Spleen (tissue), 11 donors: ENCODE results near the gene EDNRA. TPM values are rescaled to one million over a fixed set of nuclear protein-coding genes. Genes with fewer than 3 reads are reported as not detected.

Experiments
- DNase-seq: peaks from one replicate; pipeline ENCODE4 v3.0.0-alpha.2; 2020
- H3K27ac ChIP-seq, 8 donors: fragments of 200-600 bp; sonication (generic) in 7 of 8; 1 replicate in 4 of 8; 2 replicates in 4 of 8; pipeline versions ENCODE4 v1.5.0 to v1.8.0; 2016 to 2021; ENCODE audit warnings: inconsistent platforms in 4 of 8, mild to moderate bottlenecking in 4 of 8, moderate library complexity in 1 of 8
- H3K27me3 ChIP-seq, 7 donors: fragments of 200-600 bp; sonication (generic) in 6 of 7; replicated peaks in 1 of 7; 1 replicate in 4 of 7; 2 replicates in 3 of 7; pipeline versions ENCODE4 v1.5.0 to v1.8.0; 2016 to 2021; ENCODE audit warnings: inconsistent platforms in 3 of 7, mild to moderate bottlenecking in 1 of 7
- H3K36me3 ChIP-seq, 6 donors: fragments of 200-600 bp; sonication (generic) in 5 of 6; 1 replicate in 4 of 6; 2 replicates in 2 of 6; pipeline versions ENCODE4 v1.5.0 to v1.8.0; 2016 to 2021; ENCODE audit warnings: inconsistent platforms in 2 of 6
- H3K4me1 ChIP-seq, 6 donors: fragments of 200-600 bp; sonication (generic) in 5 of 6; 1 replicate in 3 of 6; 2 replicates in 3 of 6; pipeline versions ENCODE4 v1.5.0 to v1.8.0; 2016 to 2021; ENCODE audit warnings: inconsistent platforms in 3 of 6
- H3K4me3 ChIP-seq, 8 donors: fragments of 200-600 bp; sonication (generic) in 7 of 8; 1 replicate in 4 of 8; 2 replicates in 4 of 8; pipeline versions ENCODE4 v1.5.0 to v1.8.0; 2016 to 2021; ENCODE audit warnings: inconsistent platforms in 4 of 8, mild to moderate bottlenecking in 4 of 8, moderate library complexity in 2 of 8
- H3K9me3 ChIP-seq, 8 donors: fragments of 200-600 bp; sonication (generic) in 7 of 8; 1 replicate in 4 of 8; 2 replicates in 4 of 8; pipeline versions ENCODE4 v1.5.0 to v1.8.0; 2016 to 2021; ENCODE audit warnings: inconsistent platforms in 4 of 8
- POLR2A ChIP-seq, 3 donors: fragments of 450-650 bp; IDR thresholded peaks; one replicate each; pipeline ENCODE4 v1.5.1; 2017; ENCODE audit warnings: antibody characterized with exemption in 3 of 3, mild to moderate bottlenecking in 1 of 3
- POLR2AphosphoS5 ChIP-seq, 3 donors: sonication (generic); formaldehyde crosslinking; IDR thresholded peaks; one replicate each; pipeline ENCODE4 v1.5.1; 2017; ENCODE audit warnings: antibody characterized with exemption in 3 of 3
- WGBS, 5 donors: extraction: QIAGEN DNeasy Blood & Tissue Kit in 3 of 5; methylation state at CpG; one replicate each; pipeline versions ENCODE4 v1.1.5 to v1.1.7; 2013 to 2018; 5-methylcytosine and 5-hydroxymethylcytosine counted together
- intact Hi-C: fragments of 100-400 bp; cut with DNase I; formaldehyde crosslinking; loops from one replicate; pipeline ENCODE4 v1.15.0; 2023; ENCODE audit warnings: low total_unique reads
- polyA plus RNA-seq, 3 donors: library from polyadenylated mRNA; stranded (reverse); fragments of 200-250 nt; gene quantifications; one replicate each; pipeline ENCODE4 v1.2.1, GENCODE V29; 2013
- total RNA-seq, 7 donors: library from RNA; depleted of rRNA in 3 of 7; stranded (reverse); fragments of >200 nt in 3 of 7; fragmentation: NEBNext Ultra II Directional in 4 of 7; extraction: Animal tissue kit (Norgen Biotek cat#: 25700) in 4 of 7; gene quantifications; one replicate each; pipeline versions ENCODE4 v1.1.0 to v1.2.1, GENCODE V29; 2016 to 2021
- TF ChIP-seq, protein P1 (sequence below), 11 experiments: fragments of 200-600 bp in 7 of 11; fragments of 450-650 bp in 4 of 11; sonication (generic) in 4 of 11; IDR thresholded peaks in 8 of 11; conservative IDR thresholded peaks in 3 of 11; 1 replicate in 7 of 11; 2 replicates in 4 of 11; pipeline versions ENCODE4 v1.4.0 to v1.8.0; 2016 to 2021; ENCODE audit warnings: antibody characterized with exemption in 11 of 11, inconsistent platforms in 4 of 11, mild to moderate bottlenecking in 1 of 11
- donor health status: healthy with polysubstance abuse.
- donor health status: DM: no; HTN: no; CAD: no; lungs with moderate emphysema.
- donor health status: DM: no; HTN: no; CAD: no.
- donor health status: Bipolar disorder and iron deficiency.
- donor health status: healthy.
- donor health status: DM: no; HTN: no; CAD: no.
- donor health status: DM: yes; HTN: yes; CAD: no.

Gene EDNRA
- total and polyA plus RNA-seq, 10 donors, result 1.0 to 21.4 (median 8.7) TPM

DNA sequence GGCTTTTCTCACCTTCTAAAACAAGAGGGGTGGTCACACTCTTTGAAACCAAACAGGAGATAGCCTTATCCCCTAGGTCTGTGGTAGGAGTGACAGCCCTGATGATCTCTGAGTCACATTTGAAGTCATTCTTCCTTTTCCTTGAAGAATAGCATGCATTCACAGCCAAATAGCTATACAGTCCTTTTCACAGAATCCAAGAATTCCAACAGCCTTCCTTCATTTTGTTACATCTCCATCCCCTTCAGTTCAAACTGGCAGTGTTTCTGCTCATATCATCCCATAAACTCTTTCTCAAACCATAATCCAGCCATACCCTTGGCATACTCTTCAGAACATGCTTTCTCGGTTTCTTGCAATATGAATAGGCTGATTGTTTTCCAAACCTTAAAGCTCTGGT is 103.0 kb downstream of the EDNRA start:
- DNase-seq, result no peak
- intact Hi-C loops, result no loop called here
- H3K4me3 ChIP-seq, result no peak overlapping the region
- H3K4me1 ChIP-seq, result peaks cover 0 to under 1% (median 0%) of the 10 kb centered on the region in 6 donors
- H3K27me3 ChIP-seq, result peaks cover 0 to 7% (median 0%) of the 10 kb centered on the region in 7 donors
- H3K9me3 ChIP-seq, result peaks cover 0 to 16% (median 10%) of the 10 kb centered on the region in 8 donors
- WGBS, 5 donors, result 81 to 100% (median 83%) methylated on average over 1 of the region's 1 CpG
- no peaks in the 10 kb centered on the region for H3K36me3 ChIP-seq
- TF ChIP-seq POLR2AphosphoS5 (IDR thresholded peaks at IDR 0.05) (no peak), POLR2A (IDR thresholded peaks at IDR 0.05) (no peak)
- TF ChIP-seq, protein P1, sequence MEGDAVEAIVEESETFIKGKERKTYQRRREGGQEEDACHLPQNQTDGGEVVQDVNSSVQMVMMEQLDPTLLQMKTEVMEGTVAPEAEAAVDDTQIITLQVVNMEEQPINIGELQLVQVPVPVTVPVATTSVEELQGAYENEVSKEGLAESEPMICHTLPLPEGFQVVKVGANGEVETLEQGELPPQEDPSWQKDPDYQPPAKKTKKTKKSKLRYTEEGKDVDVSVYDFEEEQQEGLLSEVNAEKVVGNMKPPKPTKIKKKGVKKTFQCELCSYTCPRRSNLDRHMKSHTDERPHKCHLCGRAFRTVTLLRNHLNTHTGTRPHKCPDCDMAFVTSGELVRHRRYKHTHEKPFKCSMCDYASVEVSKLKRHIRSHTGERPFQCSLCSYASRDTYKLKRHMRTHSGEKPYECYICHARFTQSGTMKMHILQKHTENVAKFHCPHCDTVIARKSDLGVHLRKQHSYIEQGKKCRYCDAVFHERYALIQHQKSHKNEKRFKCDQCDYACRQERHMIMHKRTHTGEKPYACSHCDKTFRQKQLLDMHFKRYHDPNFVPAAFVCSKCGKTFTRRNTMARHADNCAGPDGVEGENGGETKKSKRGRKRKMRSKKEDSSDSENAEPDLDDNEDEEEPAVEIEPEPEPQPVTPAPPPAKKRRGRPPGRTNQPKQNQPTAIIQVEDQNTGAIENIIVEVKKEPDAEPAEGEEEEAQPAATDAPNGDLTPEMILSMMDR (IDR thresholded peaks at IDR 0.05 in 8 of 11, conservative IDR thresholded peaks at IDR 0.05 in 3 of 11), result no peak
- H3K27ac ChIP-seq, result no peak overlapping the region

DNA sequence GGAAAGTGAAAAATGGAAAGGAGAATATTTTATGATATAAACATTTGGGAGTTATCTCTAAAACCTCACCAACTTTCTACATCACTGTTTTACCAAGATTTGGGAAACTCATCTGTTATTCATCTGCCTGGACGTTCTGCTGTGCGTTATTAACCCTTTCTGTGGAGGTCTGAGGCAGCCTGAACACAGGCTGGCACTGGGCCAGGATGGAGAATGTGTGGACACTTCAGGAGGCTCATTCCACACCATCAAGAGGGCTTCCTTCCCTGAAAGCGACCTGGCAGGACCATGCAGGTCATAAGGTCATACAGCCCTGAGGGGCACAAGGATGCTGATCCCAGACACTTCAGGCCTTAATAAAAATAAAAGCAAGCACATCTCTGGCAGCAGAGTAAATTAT is 105.1 kb downstream of the EDNRA start:
- no peak overlapping the region for H3K27ac ChIP-seq

DNA sequence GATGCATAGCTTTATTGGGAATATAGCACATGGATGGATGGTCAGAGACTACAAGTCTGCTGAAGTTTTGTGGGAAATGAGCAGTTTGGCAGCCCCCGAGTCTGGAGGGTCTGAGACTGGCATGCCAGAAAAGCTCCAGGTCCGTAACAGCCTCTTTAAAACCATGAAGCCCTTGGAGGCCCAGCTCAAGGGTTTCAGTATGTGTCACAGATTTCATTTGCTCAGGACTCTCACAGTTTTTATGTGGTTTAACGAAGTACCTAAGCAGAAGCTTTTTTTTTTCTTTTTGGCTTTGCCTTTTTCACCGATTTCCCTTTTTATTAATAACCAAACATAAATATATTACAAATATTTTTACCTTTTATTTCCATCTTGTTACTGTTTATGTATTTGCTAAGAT is 105.7 kb downstream of the EDNRA start:
- TF ChIP-seq, protein P1 (IDR thresholded peaks at IDR 0.05 in 8 of 11, conservative IDR thresholded peaks at IDR 0.05 in 3 of 11), result no peak
- no peak for TF ChIP-seq POLR2AphosphoS5 (IDR thresholded peaks at IDR 0.05)
- no peak for TF ChIP-seq POLR2A (IDR thresholded peaks at IDR 0.05)
- DNase-seq, result no peak
- Histone ChIP-seq H3K27ac (no peak overlapping the region), H3K4me3 (no peak overlapping the region), H3K4me1 (peaks cover 0 to 16% (median 2%) of the 10 kb centered on the region in 6 donors), H3K27me3 (peaks cover 0 to 7% (median 0%) of the 10 kb centered on the region in 7 donors), H3K9me3 (peaks cover 0 to 15% (median 10%) of the 10 kb centered on the region in 8 donors), H3K36me3 (no peaks in the 10 kb centered on the region)
- WGBS, 5 donors, result 49 to 79% (median 71%) methylated on average over 4 of the region's 4 CpGs
- intact Hi-C loops, result no loop called here

More for the DNA sequence above, 105.1 kb downstream of the EDNRA start:
- TF ChIP-seq POLR2A (IDR thresholded peaks at IDR 0.05), result no peak
- no peak for TF ChIP-seq POLR2AphosphoS5 (IDR thresholded peaks at IDR 0.05)
- TF ChIP-seq, protein P1 (IDR thresholded peaks at IDR 0.05 in 8 of 11, conservative IDR thresholded peaks at IDR 0.05 in 3 of 11), result no peak
- no peak for DNase-seq
- intact Hi-C loops, result no loop called here
- Histone ChIP-seq H3K4me3 (no peak overlapping the region), H3K27me3 (peaks cover 0 to 7% (median 0%) of the 10 kb centered on the region in 7 donors), H3K36me3 (no peaks in the 10 kb centered on the region), H3K4me1 (peaks cover 0 to 16% (median 2%) of the 10 kb centered on the region in 6 donors), H3K9me3 (peaks cover 0 to 15% (median 10%) of the 10 kb centered on the region in 8 donors)
- 36 to 72% (median 61%) methylated on average over 3 of the region's 3 CpGs for WGBS, 5 donors

GRCh38 chr4:147587041-147587440 is 106.1 kb downstream of the EDNRA start:
- peaks cover 0 to 7% (median 0%) of the 10 kb centered on the region in 7 donors for H3K27me3 ChIP-seq
- 88 to 95% (median 93%) methylated on average over 3 of the region's 3 CpGs for WGBS, 5 donors
- peaks cover 0 to 15% (median 10%) of the 10 kb centered on the region in 8 donors for H3K9me3 ChIP-seq
- no peaks in the 10 kb centered on the region for H3K36me3 ChIP-seq
- no peak for DNase-seq
- intact Hi-C loops, result no loop called here
- H3K4me3 ChIP-seq, result no peak overlapping the region
- H3K27ac ChIP-seq, result peak overlapping the region in 1 of 8 donors; percentile 21
- H3K4me1 ChIP-seq, result peaks cover 0 to 16% (median 2%) of the 10 kb centered on the region in 6 donors
- TF ChIP-seq, protein P1 (IDR thresholded peaks at IDR 0.05 in 8 of 11, conservative IDR thresholded peaks at IDR 0.05 in 3 of 11), result no peak
- no peak for TF ChIP-seq POLR2AphosphoS5 (IDR thresholded peaks at IDR 0.05)
- TF ChIP-seq POLR2A (IDR thresholded peaks at IDR 0.05), result no peak
